Fibroblast of lung (primary cell): ENCODE results near the gene ELF3.

Experiments used
- CTCF ChIP-seq, 2 donors: IDR thresholded peaks in 1 of 2; conservative IDR thresholded peaks in 1 of 2; 1 replicate in 1 of 2; 2 replicates in 1 of 2; pipeline ENCODE4 v1.5.1; 2011 to 2012; ENCODE audit warnings: low read length in 2 of 2, control low read depth in 1 of 2, inconsistent platforms in 1 of 2, low read depth in 1 of 2, mild to moderate bottlenecking in 1 of 2
- EZH2 ChIP-seq: IDR thresholded peaks from 2 replicates; pipeline ENCODE4 v1.5.1; 2012; ENCODE audit warnings: low read length, control low read depth, mild to moderate bottlenecking; ENCODE audit errors: missing control alignments

GRCh38 chr1:201984446-201984845 is 25.9 kb upstream of the ELF3 start:
- no peak for TF ChIP-seq CTCF (conservative IDR thresholded peaks at IDR 0.05 in 1 of 2, IDR thresholded peaks at IDR 0.05 in 1 of 2; ENCODE audit: low read depth in 1 of 2, low read length in 2 of 2)
- no peak for TF ChIP-seq EZH2
